NCI-H187 (cell line): ENCODE data around the gene RBM6.
"Not testable (repeated sequence)": the region's sequence is repeated elsewhere in the genome, so short reads cannot be mapped to it uniquely, and the experiment has no call there.

Experiments used
- DNase-seq, 2 experiments: peaks; one replicate each; lab custom pipeline; 2025; lab: John Stamatoyannopoulos, UW

The RBM6 gene

DNA sequence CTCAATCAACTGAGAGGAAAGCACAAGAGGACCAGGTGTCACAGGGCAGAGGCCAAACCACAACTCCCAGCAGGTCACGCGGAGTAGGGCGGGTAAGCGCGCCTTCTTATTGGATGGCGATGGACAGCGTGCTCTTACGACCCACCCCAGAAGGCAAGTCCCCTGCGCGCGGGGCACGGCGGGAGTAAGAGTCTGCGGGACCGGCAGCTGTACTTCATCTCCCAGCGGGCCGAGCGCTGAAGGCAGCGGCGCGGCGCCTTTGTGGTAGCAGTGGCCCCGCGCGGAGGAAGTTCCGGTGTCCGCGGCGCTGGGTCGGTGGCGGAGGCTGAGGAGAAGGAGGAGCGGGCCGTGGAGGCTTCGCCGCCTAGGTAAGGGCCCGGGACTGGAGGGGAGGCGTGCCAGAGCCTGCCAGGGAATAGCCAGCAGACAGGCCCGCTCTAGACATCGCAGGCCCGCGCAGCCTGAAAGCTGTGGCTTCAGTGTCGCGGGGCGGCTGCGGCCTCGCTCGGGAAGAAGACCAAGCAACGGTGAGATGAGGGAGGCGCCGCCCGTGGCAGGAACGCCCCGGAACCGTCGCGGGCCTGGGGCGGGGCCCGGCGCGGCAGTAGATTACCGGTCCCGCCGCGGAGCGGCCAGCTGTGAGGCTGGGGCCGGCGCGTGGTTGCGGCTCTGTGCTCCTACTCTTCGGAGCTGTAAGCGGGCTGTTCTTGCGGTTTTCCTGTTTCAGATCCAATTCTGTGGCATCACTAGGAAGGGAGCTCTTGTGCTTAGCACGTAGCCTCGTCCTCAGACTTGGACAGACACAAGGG is at the start of gene RBM6:
TSS of gene RBM6 (plus strand) at position 293 of the 809 bp plus-strand sequence. CDS start 22,492 bp downstream, outside the sequence.
- DNase-seq = peak; percentile 39 to 88

DNA sequence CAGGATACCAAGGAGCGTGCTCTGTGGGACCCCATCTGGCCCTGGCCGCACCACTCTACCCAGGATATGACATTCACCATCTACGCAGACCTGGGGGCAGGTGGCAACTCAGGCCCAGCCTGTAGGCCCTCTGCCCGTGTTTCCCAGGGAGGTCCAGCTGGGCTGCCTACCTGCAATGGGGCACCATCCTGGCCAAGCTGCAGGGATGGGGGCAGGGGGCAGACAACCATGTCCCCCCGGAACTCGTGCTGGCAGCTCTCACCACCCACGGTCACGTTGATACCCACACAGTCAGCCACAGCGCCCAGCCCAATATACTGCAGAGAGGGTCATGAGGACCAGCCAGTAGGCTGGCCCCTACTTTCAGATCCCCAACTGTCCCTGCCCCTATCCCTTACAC is 44.2 kb upstream of the RBM6 start:
- DNase-seq = no peak

DNA sequence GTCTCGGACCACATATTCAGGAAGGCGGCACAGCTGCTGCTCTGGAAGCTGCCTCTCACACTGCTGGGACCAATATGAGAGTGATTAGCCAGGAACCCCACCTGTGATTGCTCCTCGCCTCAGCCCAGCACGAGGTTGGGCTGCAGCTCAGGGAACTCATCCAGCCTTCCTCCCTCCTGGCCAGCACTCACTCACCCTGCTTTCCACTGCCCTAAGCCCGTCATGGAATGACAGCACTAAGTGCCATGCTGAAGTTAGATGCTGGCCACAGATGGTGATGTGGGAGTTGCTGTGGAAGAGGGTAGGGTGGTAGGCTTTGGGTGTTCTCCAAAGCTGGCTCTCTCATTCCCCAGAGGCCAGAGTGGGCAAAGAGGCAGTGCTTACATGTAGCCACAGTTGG is 43.6 kb upstream of the RBM6 start:
- DNase-seq = no peak

DNA sequence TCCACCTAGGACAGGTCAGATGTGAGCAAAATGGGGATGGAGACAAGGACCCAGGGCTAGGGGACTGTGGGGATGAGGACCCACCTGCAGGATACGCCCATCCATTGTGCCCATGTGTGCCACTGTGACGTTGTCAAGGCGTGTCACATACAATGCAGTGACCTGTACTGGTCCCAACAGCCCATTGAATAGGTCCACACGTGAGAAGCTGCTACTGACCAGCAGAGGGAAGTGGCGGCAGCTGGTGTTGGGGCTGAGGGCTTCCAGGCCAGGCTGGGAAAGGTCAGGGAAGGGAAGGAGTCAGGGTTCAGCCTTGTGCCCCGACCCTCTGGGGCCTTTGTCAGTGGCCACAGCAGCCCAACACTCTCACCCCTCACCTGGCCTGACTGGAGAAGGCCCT is 41.0 kb upstream of the RBM6 start:
- DNase-seq = no peak

DNA sequence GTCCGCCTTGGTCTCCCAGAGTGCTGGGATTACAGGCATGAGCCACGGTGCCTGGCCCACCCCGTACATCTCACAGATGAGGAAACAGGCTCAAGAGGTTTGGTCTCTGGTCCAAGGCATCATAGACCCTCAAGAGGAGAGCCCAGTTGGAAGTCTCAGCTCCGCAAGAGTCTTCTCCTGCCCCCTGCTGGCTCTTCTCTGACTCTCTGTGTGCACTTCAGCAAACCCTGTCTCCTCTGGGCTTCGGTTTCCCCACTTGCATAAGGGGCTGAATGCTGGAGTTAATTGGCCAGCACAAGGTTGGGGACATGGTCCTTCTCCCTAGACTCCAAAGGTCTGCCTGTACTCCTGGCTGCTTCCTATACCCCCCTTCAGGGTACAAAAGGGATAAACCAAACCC is 40.1 kb upstream of the RBM6 start:
- DNase-seq = no peak

DNA sequence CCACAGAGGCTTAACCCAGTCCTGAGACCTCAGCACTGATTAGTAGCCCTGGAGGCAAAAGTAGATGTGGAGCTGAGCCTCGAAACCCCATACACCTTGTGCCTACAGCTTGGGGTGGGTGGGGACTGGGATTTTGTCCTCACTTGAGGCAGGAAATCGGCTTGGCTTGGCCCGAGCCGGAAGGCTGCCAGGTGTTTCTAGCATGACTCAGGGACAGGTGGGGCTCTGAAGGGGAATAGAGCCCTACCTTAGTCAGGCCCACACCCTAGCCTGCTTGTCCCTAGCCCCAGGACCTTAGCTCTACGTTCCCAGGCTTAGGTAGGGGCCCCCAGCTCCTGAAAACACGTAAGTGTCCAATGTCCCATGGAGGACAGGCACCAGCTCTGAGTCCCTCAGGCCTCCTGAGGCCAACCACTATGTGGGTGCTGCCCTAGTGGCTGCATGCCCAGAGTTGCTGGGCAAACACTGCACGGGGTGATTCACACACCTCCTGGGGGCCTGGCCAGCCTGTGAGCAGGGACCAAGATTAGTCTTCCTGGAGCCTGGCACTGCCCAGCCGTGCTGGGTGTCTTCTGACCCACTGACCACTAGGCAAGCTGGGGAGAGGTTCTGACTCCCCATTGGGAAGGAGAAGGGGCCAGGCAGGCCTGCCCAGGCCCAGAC is 39.3 kb upstream of the RBM6 start:
- no peak for DNase-seq

DNA sequence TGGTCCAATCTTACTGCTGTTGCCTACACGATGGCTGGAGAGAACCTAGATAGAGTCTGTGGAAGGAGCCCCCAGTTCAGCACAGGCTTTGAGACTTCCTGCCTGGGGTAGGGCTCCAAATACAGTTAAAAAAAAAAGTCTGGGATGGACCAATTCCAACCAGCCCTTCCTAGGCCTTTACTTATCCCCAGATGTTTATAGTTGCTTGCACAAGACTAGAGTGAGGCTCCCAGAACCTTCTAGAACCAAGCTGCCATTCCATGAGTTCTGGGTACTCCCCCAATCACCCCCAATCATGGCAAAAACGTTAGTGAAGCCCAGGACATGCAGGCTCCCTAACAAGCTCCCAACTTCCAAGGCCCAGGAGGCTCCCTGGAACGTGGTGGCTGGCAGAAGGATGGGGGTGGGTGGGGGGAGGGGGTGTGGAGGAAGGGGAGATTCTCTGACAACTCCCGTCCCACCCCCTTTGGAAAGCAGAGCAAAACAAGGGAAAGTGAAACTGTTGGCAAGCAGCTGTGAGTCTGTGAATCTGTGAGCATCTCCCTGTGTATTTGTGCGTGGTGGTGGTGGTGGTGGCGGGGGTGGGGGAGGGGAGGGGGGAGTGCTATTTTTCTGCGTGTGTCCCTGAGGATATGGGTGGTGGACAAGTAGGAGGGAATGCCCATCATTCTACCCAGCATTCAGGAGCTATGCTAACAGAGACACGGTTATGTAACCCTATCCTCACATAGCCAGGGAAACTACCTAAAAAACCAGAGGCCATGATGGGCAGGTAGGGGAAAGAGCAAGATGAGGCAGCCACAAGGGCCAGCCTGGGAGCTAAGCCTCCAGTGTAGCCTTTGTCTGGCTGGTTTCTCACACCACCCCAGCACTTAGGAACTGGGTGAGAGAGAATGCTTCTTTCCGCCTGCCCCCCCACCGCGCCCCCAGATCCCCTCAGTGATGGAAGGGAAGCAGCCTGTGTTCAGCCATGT is 38.3 kb upstream of the RBM6 start:
- DNase-seq = no peak

DNA sequence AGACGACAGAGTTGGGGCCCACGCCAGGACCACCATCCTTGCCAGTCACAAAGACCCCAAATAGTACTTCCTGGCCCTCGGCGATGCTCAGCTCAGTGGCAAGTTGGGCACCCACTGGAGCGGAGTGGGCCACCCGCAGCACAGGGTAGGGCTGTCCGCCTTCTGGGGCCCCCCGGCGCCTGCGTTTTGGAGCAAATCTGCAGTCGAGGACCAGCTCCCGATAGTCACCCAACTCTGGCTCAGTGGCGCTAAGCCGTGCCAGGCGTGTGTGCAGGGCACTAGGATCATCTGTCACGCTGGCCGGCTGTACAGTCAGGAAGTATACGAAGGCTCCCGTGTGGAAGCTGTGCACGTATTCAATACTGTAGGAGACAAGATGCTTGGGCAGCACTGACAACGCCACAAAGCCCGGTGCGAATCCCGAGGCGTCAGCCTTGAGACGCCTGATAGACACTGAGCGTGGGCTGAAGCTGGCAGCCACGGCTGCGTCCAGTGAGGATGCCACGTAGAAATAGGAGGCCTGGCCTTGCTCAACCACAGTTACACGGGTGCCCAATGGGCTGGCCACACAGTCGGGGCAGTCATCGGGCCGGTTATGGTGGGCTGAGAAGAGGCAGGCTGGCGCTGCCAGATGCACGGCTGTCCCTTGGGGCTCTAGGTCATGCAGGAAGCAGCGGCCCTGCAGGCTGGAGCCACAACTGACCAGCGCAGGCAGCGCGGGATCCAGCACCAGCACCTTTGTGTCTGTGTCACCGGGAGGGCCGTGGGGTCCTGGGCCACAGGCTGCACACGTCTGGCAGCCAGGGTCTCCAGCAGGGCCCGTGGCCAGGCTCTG is 37.2 kb upstream of the RBM6 start:
- DNase-seq = no peak

DNA sequence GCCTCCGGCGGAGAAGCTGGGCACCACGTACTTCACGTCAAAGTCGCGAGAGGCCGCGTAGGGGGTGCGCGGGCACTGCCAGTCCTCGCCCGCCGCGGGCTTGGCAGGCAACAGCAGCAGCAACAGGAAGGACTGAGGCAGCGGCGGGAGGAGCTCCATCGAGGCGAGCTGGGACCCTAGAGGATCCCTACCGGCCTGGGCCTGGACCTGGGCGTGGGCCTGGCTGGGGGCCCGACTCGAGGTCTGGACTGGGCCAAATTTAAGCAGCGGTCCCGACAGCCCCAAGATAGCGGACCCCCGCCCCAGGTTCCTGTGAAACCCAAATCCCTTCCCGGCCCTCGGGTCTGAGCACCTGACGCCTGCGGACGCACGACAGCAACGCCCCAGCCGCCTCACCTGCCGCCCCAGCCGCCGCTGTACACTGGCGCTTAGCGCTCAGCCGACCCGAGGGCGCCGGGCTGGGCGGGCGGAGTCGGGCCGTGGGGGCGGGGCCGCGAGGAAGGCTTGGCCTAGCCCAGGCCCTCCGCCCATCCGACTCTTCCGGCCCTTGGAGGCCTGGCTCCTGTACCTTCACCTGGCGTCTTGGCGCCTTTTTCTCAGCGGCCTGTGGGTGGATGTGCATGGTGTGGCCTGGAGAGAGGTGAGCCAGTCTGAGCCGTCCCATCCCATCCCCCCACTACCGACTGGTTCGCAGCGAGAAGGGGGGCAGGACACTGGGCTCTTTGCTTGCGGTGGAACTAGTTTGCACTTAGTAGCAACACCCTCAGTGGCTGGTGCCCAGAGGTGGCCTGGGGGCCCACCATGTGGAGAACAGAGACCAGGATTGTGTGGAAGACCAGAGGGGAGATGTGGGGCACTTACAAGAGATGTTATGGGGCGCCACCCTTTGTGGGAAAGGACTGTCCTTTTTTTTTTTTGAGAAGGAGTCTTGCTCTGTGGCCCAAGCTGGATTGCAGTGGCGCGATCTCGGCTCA is 36.2 kb upstream of the RBM6 start, which contains the start of gene MST1R:
TSS of gene MST1R (minus strand) at position 423 of the 974 bp plus-strand sequence. CDS start at position 159, 264 bp downstream.
- DNase-seq = peak; percentile 54 to 84

DNA sequence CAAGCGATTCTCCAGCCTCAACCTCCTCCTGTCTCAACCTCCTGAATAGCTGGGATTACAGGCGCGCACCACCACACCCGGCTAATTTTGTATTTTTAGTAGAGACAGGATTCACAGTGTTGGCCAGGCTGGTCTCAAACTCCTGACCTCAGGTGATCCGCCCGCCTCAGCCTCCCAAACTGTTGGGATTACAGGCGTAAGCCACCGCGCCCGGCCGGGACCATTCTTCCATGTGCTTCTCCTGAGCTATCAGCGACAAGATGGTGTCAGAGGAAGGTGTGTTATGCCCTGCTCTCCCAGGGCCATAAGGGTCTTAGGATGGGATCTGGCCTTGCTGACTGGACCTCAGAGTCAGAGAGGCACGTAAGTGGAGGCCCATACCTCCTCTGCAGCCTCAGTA is 35.5 kb upstream of the RBM6 start:
- DNase-seq = not testable (repeated sequence)

- DNase-seq = no peak
Observed at GRCh38 chr3:49906073-49906743, 33.7 kb upstream of the RBM6 start.

DNA sequence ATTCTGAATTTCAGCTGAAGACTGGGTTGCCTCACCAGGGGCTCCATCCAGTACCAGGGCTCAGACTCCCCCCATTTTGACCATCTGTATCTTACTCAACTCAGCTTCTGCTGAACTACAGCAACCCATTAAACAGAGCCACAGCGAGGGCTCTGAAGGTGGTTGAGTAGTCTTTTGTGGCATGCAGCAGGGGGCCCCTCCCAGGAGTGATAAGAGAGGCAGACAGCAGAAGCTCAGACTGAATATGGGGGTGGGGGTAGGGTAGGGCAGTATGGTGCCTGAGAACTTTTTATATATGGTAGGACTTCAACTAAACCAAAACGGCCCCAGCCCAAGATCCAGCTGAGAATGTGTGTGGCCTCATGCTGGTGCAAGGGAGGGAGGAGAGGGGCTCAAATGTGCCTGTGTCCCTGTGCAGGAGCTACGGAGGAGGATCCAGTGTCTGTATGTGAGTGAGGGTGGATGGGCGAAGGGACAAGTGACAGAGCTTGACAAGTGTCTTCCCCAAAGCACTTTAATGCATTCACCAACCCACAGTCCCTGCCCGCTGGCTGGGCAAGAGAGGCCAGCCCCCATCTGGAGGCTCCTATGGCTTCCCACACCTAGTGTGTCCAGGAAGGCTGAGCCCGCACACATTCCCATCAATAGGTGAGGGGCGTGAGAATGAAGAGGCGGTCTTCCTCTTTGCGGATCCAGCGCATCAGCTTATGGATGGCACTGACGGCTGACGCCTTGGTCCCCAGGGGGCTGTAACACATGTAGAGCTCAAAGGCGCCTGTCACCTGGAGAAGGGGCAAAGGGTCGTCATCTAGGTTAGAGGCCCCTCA is 31.4 kb upstream of the RBM6 start:
- no peak for DNase-seq

GRCh38 chr3:49910409-49911123 is 29.4 kb upstream of the RBM6 start:
- DNase-seq = no peak

DNA sequence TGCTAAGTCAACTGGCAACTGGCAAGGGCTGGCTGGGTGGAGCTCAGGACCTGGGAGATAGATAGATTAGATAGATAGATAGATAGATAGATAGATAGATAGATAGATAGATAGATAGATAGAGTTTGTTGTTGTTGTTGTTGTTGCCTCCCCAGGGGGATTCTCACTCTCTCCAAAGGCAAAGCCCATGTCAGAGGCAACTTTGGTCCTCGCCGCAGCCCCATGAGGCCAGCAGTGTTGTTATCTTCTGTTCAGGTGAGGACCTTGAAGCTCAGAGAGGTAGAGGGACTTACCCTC is 28.9 kb upstream of the RBM6 start:
- no peak for DNase-seq

GRCh38 chr3:49911611-49912010 is 28.3 kb upstream of the RBM6 start:
- no peak for DNase-seq

GRCh38 chr3:49912881-49913281 is 27.1 kb upstream of the RBM6 start:
- DNase-seq = peak; percentile 49 to 66

- no peak for DNase-seq
Observed at GRCh38 chr3:49914906-49915305, 25.0 kb upstream of the RBM6 start.

GRCh38 chr3:49916686-49917085 is 23.3 kb upstream of the RBM6 start:
- no peak for DNase-seq
